T-helper 9 cell (primary cell): ENCODE data around the gene ALOXE3.
"Not testable (repeated sequence)": the region's sequence is repeated elsewhere in the genome, so short reads cannot be mapped to it uniquely, and the experiment has no call there.

Source experiments
- DNase-seq: peaks from one replicate; pipeline ENCODE4 v3.0.0-alpha.2; 2020

Gene ALOXE3

GRCh38 chr17:8068736-8069586, 49.4 kb downstream of the ALOXE3 start:
- DNase-seq = no peak

DNA sequence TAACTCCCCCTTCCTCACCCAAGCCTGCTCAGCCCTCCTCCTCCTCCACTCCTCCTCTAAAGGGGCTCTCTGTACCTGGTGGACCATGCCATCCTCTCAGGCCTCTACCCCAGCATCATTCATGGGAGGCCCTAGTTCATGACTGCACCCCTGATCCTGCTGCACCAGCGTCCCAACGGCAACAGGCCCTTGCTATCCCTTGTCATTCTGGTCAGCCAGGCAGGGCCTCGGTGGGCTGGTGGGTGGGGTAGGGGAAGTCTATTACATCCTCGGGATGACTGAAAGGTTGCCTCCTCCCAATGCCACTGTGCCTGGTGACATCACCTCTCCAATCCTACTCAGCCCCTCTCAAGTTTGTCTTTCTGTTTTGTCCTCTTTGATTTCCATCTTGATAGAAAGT, 50.5 kb downstream of the ALOXE3 start:
- no peak for DNase-seq

DNA sequence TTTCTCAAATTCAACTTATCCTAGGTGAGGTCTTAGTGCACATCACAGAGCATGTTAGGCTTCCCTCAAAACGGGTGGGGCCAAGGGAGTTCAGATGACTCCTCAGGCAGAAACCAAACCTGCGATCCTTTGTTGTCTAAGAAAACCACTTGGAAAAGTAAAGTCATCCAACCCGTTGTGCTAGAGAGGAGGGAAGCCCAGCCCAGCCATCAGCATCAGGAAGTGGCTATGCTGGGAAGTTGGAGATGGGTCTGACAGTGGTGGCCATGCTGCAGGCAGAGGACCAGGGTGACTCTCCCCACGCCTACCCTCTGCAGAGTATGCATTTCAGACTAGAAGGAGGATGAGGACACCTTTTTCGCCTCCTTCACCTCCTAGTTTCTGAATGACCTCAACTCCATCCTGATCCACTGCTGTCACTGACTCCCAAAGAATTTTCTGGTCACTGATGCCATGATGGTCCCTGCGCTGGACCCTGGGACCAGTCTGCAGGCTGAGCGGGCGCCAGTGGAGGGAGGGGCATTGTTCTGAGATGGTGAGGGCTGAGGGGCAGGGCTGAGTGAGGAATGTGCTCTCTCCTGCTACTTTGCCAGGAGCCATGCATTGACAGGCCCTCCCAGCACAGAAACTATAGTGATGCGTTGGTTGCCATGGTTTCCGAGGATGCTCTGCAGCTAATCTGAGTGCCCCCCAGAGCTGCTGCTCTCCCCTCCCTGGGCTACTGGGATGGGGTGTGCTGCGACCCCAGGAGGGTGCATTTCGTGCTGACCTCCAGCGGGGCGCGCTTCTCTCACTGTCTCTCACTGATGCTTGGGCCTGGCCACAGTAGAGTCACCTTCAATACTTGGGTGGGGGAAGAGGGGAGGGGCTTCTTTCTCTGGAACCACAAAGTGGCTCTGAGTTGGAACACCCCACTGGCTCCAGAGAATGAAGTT, 51.2 kb downstream of the ALOXE3 start:
- DNase-seq = no peak

DNA sequence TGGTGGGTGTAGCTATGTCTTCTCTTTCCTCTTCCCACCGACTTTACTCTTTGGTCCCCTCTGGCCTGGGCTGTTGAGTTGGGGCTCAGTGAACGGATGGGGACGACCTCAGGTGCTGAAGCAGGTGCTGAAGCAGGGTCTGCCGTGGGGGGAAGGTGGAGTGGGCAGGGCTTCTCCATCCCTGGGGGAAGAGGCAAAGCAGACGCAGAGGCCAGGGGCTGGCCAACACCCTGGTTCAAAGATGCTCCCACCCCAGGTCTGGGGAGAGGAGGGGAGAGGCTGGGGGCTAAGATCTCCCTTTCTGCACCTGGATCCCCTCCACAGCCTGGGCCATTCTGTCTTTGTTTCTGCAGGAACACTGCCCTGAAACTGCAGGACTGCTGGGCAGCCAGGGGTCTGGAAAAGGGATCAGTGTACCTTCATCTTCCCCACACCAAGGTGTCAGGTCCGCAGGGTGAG, 53.7 kb downstream of the ALOXE3 start:
- no peak for DNase-seq

GRCh38 chr17:8063761-8064534, 54.4 kb downstream of the ALOXE3 start:
- DNase-seq = no peak

GRCh38 chr17:8062807-8063483, 55.4 kb downstream of the ALOXE3 start:
- DNase-seq = no peak

- no peak for DNase-seq
These were observed 55.9 kb downstream of the ALOXE3 start for GRCh38 chr17:8062435-8062806.

- not testable (repeated sequence) for DNase-seq
These were observed 56.5 kb downstream of the ALOXE3 start for GRCh38 chr17:8061851-8062250.

DNA sequence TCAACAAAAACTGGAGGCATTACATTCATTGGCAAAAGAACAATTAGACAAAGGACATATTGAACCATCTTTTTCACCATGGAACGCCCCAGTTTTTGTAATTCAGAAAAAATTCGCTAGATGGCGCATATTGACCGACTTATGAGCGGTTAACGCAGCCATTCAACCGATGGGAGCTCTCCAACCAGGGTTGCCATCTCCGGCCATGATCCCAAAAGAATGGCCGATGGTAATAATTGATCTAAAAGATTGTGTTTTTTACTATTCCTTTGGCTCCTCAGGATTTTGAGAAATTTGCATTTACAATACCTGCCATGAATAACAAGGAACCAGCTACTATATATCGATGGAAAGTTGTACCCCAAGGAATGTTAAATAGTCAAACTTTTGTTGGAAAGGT, 58.0 kb downstream of the ALOXE3 start:
- peak; percentile 43 for DNase-seq

DNA sequence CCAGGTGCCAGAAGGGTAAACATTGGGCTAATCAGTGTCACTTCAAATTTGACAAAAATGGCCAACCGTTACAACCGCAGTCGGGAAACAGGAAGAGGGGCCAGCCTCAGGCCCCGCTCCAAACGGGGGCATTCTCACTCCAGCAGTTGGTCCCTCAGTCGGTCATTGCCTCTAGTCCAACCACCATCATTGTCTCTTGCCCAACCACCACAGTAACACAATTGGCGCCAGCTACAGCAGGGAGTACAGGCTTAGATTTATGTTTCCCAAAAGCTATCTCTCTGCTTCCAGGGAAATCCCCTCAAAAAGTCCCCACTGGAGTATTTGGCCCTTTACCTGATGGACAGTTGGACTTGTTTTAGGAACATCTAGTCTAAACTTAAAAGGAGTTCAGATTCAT, 59.2 kb downstream of the ALOXE3 start:
- no peak for DNase-seq

DNA sequence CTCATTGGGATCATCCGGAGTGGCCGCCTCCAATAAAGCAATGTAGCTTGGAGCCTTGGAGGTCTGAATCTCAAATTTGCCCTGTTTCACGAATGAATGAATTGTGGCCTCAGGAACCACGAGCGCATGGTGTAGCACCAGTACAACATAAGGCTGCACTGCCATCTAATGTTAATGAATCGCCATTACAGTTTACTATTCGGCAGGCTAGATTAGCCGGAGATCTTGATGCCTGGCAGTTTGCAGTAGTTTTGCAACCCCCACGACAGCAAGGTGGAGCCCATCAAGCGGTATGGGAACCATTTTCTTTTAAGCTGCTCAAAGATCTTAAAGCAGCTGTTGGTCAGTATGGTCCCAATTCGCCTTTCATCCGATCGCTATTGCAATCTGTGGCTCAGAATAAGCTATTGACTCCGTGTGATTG, 60.6 kb downstream of the ALOXE3 start:
- peak; percentile 17 for DNase-seq

GRCh38 chr17:8056976-8057625, 61.2 kb downstream of the ALOXE3 start:
- no peak for DNase-seq

- no peak for DNase-seq
These were observed 61.9 kb downstream of the ALOXE3 start for GRCh38 chr17:8056232-8056975.

DNA sequence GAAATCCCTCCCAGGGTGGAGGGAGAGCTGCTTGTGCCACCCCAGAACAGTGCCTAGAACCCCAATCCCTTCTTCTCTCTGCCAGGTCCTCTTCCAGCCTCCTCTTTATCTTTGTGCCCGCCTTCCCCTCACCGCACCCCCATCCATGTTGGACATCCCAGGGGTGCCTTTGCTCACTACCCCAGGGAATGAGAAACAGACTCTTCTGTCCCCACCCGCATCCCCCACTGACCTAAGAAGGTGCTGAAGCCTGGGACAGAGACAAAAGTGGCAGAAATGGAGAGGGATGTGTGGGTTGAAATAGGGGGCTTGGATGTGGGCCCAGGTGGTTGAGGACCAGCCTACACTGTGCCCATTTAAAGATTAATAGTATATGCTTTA, 62.5 kb downstream of the ALOXE3 start:
- no peak for DNase-seq

DNA sequence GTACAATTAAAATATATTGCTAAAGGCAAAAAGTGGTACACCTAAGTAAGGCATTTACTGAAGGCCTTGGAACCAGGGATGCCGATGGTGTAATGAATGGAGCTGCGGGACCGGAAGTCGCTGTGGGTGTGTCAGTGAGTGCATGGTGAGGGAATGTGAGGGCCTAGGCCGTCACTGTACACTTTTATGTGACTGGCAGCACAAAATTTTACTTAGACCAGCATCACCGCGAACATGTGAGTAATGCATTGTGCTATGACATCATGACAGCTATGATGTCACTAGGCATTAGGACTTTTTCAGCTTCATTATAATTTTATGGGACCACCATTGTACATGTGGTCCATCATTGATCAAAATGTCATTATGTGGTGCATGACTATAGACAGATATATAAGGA, 64.7 kb downstream of the ALOXE3 start:
- no peak for DNase-seq

DNA sequence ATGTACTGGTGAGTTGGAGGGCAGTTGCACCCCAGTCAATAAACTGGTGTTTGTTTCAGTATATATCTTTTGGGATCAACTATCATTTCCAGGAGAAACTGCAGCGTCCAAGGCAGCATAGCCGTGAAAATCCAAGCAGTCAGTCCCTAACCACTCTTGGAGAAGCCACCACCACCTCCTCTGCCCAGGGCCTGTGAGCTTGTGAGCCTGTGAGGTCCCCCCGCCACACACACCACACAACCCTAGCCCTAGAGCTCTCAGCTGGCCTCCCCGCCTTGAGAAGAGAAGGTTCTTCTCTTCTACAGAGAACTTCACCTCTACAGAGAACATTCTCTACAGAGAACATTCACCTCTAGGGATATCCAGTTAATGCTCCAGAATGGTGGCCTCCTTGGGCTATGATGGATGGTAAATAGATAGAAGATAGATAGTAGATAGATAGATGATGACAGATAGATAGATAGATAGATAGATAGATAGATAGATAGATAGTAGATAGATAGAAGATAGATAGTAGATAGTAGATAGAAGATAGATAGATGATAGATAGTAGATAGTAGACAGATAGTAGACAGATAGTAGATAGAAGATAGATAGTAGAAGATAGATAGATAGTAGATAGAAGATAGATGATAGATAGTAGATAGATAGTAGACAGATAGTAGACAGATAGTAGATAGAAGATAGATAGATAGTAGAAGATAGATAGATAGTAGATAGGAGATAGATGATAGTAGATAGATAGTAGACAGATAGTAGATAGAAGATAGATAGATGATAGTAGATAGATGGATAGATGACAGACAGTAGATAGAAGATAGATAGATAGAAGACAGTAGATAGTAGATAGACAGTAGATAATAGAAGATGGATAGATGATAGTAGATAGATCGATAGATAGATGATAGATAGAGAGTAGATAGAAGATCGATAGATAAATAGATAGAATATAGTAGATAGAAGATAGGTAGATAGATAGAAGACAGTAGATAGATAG, 65.8 kb downstream of the ALOXE3 start:
- no peak for DNase-seq

- DNase-seq = no peak
These were observed 66.5 kb downstream of the ALOXE3 start for GRCh38 chr17:8051831-8052230.

DNA sequence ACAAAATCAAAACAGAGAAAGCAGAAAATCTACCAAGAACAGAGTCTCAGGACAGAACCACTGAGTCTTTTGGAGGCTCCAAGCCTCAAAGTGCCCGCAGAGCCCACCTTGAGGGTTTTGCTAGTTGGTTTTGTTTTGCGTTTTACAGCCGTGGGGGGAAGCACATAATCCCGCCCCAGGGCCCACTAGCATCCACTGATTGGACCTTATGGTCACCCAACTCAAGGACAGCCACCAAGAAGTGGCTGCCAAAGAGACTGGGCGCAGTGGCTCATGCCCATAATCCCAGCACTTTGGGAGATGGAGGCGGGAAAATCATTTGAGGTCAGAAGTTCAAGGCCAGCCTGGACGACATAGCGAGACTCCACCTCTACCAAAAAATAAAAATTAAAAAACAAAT, 69.6 kb downstream of the ALOXE3 start:
- DNase-seq = no peak

GRCh38 chr17:8048236-8048635, 70.1 kb downstream of the ALOXE3 start:
- no peak for DNase-seq

DNA sequence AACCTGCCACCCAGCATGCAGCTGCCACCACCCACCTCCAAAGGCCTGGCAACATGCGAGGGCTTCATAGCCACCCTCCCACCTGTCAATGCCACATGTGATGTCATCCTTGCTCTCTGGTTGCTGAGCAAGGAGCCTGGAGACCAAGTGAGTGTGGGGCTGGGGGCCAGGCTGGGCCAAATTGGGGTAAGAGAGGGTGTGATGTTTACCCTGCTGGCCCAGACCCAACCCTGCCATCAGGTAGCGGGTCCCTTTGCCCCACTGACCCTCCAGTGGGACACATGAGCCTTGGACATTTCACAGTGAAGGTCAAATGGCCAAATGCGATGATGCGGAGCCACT, 70.6 kb downstream of the ALOXE3 start:
- DNase-seq = no peak
